Progenitor cell of endocrine pancreas (in vitro differentiated cells): ENCODE results near the gene POGZ. TPM values are rescaled to one million over a fixed set of nuclear protein-coding genes. Genes with fewer than 3 reads are reported as not detected.
"Not testable (repeated sequence)": the region's sequence is repeated elsewhere in the genome, so short reads cannot be mapped to it uniquely, and the experiment has no call there.

Experiments
- DNase-seq: peaks from one replicate; pipeline ENCODE4 v3.0.0; 2021; ENCODE audit warnings: low spot score; ENCODE audit not compliant: unreplicated experiment
- H3K27ac Mint-ChIP-seq: 2 replicates; pipeline ENCODE4 v1.8.0; 2021; ENCODE audit warnings: mild to moderate bottlenecking, moderate library complexity, mixed read lengths
- H3K27me3 Mint-ChIP-seq: 2 replicates; pipeline ENCODE4 v1.8.0; 2021; ENCODE audit warnings: mixed read lengths
- H3K36me3 Mint-ChIP-seq: 2 replicates; pipeline ENCODE4 v1.8.0; 2022; ENCODE audit warnings: mixed read lengths; ENCODE audit not compliant: insufficient read depth
- H3K4me1 Mint-ChIP-seq: 2 replicates; pipeline ENCODE4 v1.8.0; 2021; ENCODE audit warnings: low read depth, mixed read lengths
- H3K4me3 Mint-ChIP-seq: 2 replicates; pipeline ENCODE4 v1.8.0; 2021; ENCODE audit warnings: low read depth, mild to moderate bottlenecking, moderate library complexity, mixed read lengths
- H3K9me3 Mint-ChIP-seq: 2 replicates; pipeline ENCODE4 v1.8.0; 2021; ENCODE audit warnings: low read depth, mixed read lengths
- total RNA-seq: library from RNA; stranded (reverse); gene quantifications from 2 replicates; pipeline ENCODE4 v1.2.1, GENCODE V29; 2021
- TF ChIP-seq, protein P1 (sequence below): fragments of 200-600 bp; sonication (generic); IDR thresholded peaks from one replicate; pipeline ENCODE4 v1.5.0; 2021; ENCODE audit warnings: antibody characterized with exemption, mild to moderate bottlenecking; ENCODE audit not compliant: unreplicated experiment

POGZ gene
- total RNA-seq, 1 donor from 2014 or later, result 188 TPM

DNA sequence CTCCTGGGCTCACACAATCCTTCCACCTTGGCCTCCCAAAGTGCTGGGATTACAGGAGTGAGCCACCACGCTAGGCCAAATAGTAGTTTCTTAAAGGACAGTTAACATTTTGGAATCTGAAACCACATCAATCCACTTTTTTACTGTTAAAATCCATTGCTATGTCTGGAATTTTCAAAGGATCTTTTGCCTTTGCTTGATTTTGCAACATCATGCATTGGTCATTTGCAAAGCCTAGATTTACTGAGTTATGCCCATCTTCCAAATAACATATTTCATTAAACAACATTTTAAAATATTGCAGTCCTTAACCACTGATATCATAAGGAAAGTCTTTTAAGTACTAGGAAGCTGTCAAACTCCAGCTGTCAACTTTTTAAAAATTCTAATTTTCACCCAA is 3.3 kb downstream of the POGZ start:
- Mint-ChIP-seq H3K4me1 (peaks cover 7% of the 10 kb centered on the region), H3K36me3 (peaks cover 4% of the 10 kb centered on the region), H3K27ac (no peak overlapping the region), H3K27me3 (no peaks in the 10 kb centered on the region), H3K4me3 (no peak overlapping the region), H3K9me3 (no peaks in the 10 kb centered on the region)
- DNase-seq, result no peak
- TF ChIP-seq, protein P1, sequence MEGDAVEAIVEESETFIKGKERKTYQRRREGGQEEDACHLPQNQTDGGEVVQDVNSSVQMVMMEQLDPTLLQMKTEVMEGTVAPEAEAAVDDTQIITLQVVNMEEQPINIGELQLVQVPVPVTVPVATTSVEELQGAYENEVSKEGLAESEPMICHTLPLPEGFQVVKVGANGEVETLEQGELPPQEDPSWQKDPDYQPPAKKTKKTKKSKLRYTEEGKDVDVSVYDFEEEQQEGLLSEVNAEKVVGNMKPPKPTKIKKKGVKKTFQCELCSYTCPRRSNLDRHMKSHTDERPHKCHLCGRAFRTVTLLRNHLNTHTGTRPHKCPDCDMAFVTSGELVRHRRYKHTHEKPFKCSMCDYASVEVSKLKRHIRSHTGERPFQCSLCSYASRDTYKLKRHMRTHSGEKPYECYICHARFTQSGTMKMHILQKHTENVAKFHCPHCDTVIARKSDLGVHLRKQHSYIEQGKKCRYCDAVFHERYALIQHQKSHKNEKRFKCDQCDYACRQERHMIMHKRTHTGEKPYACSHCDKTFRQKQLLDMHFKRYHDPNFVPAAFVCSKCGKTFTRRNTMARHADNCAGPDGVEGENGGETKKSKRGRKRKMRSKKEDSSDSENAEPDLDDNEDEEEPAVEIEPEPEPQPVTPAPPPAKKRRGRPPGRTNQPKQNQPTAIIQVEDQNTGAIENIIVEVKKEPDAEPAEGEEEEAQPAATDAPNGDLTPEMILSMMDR, result no peak

DNA sequence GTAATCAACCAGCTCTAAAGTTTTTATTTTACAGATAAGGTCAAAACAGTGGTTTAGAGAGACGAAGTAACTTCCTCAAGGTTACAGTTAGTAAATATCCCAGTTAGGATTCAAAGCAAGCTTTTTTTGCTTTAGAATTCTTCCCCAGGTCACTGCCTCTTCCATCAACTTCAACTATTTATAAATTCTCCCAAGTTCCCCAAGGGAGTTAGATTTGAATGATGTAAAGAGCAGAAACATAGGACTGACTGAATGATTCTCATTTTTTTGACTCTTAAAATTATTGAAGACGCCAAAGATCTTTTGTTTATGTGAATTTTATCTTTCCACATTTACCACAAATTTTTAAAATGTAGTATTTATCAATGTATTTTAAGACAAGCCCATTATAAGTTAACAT is 4.1 kb downstream of the POGZ start:
- Mint-ChIP-seq H3K27ac (no peak overlapping the region), H3K9me3 (no peaks in the 10 kb centered on the region), H3K4me1 (peaks cover 7% of the 10 kb centered on the region), H3K36me3 (peaks cover 6% of the 10 kb centered on the region), H3K4me3 (no peak overlapping the region), H3K27me3 (no peaks in the 10 kb centered on the region)
- DNase-seq, result no peak
- TF ChIP-seq, protein P1, result no peak

DNA sequence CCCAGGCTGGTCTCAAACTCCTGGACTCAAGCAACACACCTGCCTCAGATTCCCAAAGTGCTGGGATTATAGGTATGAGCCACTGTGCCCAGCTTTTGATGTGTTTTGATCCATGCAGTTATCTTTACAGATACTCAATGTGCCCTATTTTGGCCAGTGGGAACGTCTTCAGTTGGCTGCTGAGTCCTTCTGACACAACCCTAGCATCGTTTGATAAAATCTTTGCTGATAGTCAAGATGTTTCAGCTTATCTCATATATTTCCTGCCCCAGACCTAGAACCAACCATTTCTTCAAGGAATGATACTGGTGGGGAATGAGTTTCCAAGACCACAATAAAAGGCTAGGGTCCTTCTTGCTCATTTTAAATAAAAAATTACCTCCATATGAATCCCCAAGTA is 11.6 kb downstream of the POGZ start:
- no peak for DNase-seq
- Mint-ChIP-seq H3K36me3 (peaks cover 2% of the 10 kb centered on the region), H3K4me3 (no peak overlapping the region), H3K27ac (no peak overlapping the region), H3K27me3 (no peaks in the 10 kb centered on the region), H3K9me3 (no peaks in the 10 kb centered on the region), H3K4me1 (peaks cover 9% of the 10 kb centered on the region)
- TF ChIP-seq, protein P1, result no peak

DNA sequence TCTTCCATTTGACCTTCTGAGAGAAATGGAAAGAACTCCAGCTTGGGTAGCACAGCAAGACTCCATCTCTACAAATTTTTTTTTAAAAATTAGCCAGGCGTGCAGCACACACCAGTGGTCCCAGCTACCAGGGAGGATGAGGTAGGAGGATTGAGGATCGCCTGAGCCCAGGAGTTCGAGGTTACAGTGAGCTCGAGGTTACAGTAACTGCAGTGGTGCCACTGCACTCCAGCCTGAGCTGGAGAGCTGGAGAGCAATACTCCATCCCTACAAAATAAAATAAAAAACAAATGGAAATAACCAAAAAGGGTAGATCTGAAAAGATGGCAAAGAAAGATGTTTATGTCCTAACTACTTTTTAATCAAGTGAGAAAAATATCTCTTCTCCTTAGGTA is 14.5 kb downstream of the POGZ start:
- no peaks in the 10 kb centered on the region for H3K9me3 Mint-ChIP-seq
- peaks cover 9% of the 10 kb centered on the region for H3K36me3 Mint-ChIP-seq
- no peaks in the 10 kb centered on the region for H3K27me3 Mint-ChIP-seq
- H3K27ac Mint-ChIP-seq, result peak overlapping the region; percentile 46
- peaks cover 12% of the 10 kb centered on the region for H3K4me1 Mint-ChIP-seq
- TF ChIP-seq, protein P1, result no peak
- H3K4me3 Mint-ChIP-seq, result no peak overlapping the region
- DNase-seq, result no peak

DNA sequence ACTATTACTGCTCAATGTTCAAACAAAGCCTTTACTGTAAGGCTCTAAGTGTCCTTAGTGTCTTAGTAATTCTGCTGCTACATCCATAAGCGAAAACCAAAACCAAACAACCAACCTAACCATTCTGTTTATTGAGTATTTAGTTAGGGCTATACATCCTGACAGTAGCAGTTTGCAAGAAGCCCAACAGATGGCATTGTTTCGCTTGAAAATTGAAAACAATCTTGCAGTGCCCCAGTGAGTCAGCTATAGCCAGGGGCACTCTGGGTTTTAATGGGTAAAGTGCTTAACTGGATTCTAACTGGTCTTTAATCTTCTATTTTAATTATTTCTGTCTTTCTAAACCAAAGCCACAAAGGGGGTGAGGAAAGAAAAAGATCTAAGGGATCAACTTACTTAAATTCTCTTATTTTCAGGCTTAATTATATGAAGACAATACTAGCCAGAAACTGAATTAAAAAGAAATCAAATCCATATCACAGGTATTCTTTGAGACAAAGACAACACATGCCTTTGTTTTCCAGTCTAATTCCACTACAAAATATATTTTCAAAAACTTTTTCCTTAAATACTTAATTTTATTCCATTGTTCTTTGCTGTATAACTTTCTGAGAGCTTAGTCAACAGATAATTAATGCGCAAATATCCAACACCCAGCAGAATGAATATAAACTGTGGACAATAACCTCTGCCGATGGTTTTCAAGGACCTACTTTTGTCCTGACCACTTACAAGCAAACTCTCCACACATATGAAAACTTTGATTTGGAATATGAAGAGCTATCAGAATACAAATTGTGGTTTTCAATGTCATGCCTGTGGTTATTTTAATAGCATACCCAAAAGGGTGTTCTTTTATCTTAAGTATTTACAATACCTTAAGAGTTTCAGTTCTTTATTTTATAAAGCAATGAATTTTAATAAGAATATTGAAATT is 15.2 kb downstream of the POGZ start:
- TF ChIP-seq, protein P1, result peak; percentile 76
- H3K27ac Mint-ChIP-seq, result peak overlapping the region; percentile 64
- H3K27me3 Mint-ChIP-seq, result no peaks in the 10 kb centered on the region
- no peaks in the 10 kb centered on the region for H3K9me3 Mint-ChIP-seq
- DNase-seq, result peak; percentile 40
- no peak overlapping the region for H3K4me3 Mint-ChIP-seq
- peaks cover 9% of the 10 kb centered on the region for H3K36me3 Mint-ChIP-seq
- H3K4me1 Mint-ChIP-seq, result peaks cover 12% of the 10 kb centered on the region

DNA sequence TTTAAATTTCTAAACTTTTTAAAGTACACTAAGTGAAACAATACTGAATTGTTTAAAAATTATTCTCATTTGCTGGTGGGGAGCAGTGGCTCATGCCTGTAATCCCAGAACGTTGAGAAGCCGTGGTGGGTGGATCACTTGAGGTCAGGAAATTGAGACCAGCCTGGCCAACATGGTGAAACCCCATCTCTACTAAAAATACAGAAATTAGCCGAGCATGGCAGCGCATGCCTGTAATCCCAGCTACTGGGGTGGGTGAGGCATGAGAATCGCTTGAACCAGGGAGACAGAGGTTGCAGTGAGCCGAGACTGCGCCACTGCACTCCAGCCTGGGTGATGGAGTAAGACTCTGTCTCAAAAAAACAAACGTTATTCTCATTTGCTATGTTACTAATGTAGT is 21.9 kb downstream of the POGZ start:
- H3K27ac Mint-ChIP-seq, H3K4me1 Mint-ChIP-seq, H3K9me3 Mint-ChIP-seq, H3K27me3 Mint-ChIP-seq, H3K4me3 Mint-ChIP-seq, DNase-seq: not testable (repeated sequence)
- H3K36me3 Mint-ChIP-seq, result peaks cover 15% of the 10 kb centered on the region
